ENCODE data around the gene NOX4.
A peak's percentile ranks its signal among the peaks of the same experiment; 100 is the strongest.
"Not testable (repeated sequence)": the region's sequence is repeated elsewhere in the genome, so short reads cannot be mapped to it uniquely, and the experiment has no call there.

Gene NOX4

GRCh38 chr11:89477175-89477574 lies 14.0 kb downstream of the NOX4 start:
- DNase-seq = no peak
- in situ Hi-C loops (cut with MboI; ENCODE audit: low pct_unique_long_range_greater_than_20kb, low sequenced_read_pairs) = no loop called here

- in situ Hi-C loops (cut with MboI; ENCODE audit: low pct_unique_long_range_greater_than_20kb, low sequenced_read_pairs) = no loop called here
- no peak for DNase-seq
Measured at GRCh38 chr11:89463266-89463780, 27.9 kb downstream of the NOX4 start.

GRCh38 chr11:89458716-89459115 lies 32.5 kb downstream of the NOX4 start:
- in situ Hi-C loops (cut with MboI; ENCODE audit: low pct_unique_long_range_greater_than_20kb, low sequenced_read_pairs) = no loop called here
- DNase-seq = no peak

- no peak for DNase-seq
- in situ Hi-C loops (cut with MboI; ENCODE audit: low pct_unique_long_range_greater_than_20kb, low sequenced_read_pairs) = no loop called here
Measured at GRCh38 chr11:89457190-89457589, 34.0 kb downstream of the NOX4 start.

DNA sequence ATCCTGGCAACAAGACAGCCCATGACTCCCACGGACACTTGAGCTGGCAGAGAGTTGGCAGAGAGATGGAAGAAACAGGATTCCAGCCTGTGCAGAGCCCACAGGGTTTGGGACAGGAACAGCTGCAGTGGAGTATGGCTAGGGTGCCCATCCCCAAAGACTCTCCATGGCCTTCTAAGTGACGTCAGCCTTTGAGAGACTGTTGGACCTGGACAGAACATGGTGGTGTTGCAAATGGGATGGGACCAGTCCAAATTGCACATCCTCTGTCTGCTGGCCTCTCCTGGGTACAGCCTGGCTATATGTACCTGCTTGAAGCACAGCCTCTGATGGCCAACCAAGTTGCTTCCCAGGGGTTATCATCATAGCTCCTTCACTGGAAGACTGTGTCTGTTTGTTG lies 34.5 kb downstream of the NOX4 start:
- in situ Hi-C loops (cut with MboI; ENCODE audit: low pct_unique_long_range_greater_than_20kb, low sequenced_read_pairs) = no loop called here
- DNase-seq = no peak

- in situ Hi-C loops (cut with MboI; ENCODE audit: low pct_unique_long_range_greater_than_20kb, low sequenced_read_pairs) = no loop called here
- no peak for DNase-seq
Measured at GRCh38 chr11:89452780-89453179, 38.4 kb downstream of the NOX4 start.

- DNase-seq = no peak
- in situ Hi-C loops (cut with MboI; ENCODE audit: low pct_unique_long_range_greater_than_20kb, low sequenced_read_pairs) = no loop called here
Measured at GRCh38 chr11:89447845-89448244, 43.3 kb downstream of the NOX4 start.

GRCh38 chr11:89443361-89444322 lies 47.5 kb downstream of the NOX4 start:
- no peak for DNase-seq
- in situ Hi-C loops (cut with MboI; ENCODE audit: low pct_unique_long_range_greater_than_20kb, low sequenced_read_pairs) = no loop called here

DNA sequence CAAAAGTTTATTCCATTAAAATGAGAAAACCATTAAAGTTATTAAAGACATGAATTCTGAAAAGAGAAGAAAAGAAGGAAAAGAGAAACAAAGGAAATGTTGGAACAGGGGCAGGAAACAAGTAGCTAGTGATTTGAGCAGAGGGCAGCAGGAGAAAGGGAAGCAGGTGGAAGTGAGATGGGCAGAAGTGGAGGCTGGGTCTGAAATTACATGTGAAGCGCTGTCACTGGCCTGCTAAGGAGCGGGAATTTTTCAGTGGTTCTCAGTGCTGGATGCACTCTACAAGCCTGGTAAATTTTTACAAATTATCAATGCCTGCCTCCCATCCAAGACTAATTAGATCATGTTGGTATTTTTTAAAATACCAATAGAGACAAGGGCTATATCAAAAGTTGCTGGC lies 48.4 kb downstream of the NOX4 start:
- DNase-seq = no peak
- in situ Hi-C loops (cut with MboI; ENCODE audit: low pct_unique_long_range_greater_than_20kb, low sequenced_read_pairs) = no loop called here

- in situ Hi-C loops (cut with MboI; ENCODE audit: low pct_unique_long_range_greater_than_20kb, low sequenced_read_pairs) = no loop called here
- no peak for DNase-seq
Measured at GRCh38 chr11:89441606-89442005, 49.6 kb downstream of the NOX4 start.

- peak; percentile 5 for DNase-seq
- in situ Hi-C loops (cut with MboI; ENCODE audit: low pct_unique_long_range_greater_than_20kb, low sequenced_read_pairs) = no loop called here
Measured at GRCh38 chr11:89437317-89437716, 53.9 kb downstream of the NOX4 start.

DNA sequence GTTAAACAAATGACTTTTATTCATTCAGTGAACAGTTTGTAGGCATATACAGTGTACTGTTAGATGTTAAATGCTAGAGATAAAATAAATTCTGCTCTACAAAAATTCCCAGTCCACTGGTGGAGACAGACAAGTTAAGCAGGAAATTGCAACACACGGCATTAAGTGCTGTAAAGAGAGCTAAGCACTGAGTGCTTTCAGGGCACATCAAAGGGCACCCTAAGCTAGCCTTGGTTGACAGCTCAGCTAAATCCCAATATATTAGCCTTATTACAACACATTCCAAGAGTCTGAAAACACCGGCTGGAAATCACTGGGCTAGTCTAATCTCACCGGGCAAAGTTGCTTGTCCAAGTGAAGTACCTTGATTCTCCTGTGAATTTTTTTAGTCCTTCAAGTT lies 55.1 kb downstream of the NOX4 start:
- in situ Hi-C loops (cut with MboI; ENCODE audit: low pct_unique_long_range_greater_than_20kb, low sequenced_read_pairs) = no loop called here
- DNase-seq = no peak

DNA sequence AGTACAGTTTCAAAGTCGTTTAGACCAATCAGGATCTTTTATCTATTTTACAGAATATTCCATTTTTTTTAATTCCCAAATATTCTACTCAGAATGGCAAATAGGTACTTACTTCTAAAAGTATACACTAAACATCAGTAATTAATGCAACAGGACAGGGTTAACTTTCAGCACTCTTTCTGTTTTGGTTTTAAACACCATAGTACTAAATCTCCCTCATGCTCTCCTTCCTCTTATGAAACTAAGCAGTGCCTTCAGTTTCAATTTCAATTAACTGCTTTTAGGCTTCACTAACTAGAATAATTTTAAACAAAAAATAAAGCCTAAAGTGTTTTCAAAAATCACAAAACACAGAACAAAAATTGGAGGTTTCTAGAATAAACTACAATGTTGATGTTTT lies 57.9 kb downstream of the NOX4 start:
- in situ Hi-C loops (cut with MboI; ENCODE audit: low pct_unique_long_range_greater_than_20kb, low sequenced_read_pairs) = no loop called here
- DNase-seq = no peak

DNA sequence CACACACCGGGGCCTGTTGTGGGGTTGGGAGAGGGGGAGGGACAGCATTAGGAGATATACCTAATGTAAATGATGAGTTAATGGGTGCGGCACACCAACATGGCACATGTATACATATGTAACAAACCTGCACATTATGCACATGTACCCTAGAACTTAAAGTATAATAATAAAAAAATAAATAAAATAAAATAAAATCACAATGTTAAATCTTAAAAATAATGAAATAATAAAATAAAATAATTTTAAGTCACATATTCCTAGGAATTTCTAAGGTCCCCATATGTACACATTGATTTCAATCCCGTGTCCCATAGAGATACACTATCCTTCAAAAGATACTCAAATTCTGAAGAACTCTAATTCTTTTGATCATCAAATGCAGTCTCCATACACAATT lies 59.0 kb downstream of the NOX4 start:
- DNase-seq; in situ Hi-C loops (cut with MboI; ENCODE audit: low pct_unique_long_range_greater_than_20kb, low sequenced_read_pairs): not testable (repeated sequence)

DNA sequence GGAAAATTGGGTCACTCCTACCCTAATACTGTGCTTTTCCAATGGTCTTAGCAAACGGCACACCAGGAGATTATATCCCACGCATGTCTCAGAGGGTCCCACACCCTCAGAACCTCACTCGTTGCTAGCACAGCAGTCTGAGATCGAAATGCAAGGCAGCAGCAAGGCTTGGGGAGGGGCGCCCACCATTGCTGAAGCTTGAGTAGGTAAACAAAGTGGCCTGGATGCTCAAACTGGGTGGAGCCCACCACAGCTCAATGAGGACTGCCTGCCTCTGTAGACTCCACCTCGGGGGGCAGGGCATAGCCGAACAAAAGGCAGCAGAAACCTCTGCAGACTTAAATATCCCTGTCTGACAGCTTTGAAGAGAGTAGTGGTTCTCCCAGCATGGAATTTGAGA lies 64.7 kb downstream of the NOX4 start:
- in situ Hi-C loops (cut with MboI; ENCODE audit: low pct_unique_long_range_greater_than_20kb, low sequenced_read_pairs); DNase-seq: not testable (repeated sequence)

GRCh38 chr11:89421718-89422117 lies 69.5 kb downstream of the NOX4 start:
- in situ Hi-C loops (cut with MboI; ENCODE audit: low pct_unique_long_range_greater_than_20kb, low sequenced_read_pairs) = no loop called here

DNA sequence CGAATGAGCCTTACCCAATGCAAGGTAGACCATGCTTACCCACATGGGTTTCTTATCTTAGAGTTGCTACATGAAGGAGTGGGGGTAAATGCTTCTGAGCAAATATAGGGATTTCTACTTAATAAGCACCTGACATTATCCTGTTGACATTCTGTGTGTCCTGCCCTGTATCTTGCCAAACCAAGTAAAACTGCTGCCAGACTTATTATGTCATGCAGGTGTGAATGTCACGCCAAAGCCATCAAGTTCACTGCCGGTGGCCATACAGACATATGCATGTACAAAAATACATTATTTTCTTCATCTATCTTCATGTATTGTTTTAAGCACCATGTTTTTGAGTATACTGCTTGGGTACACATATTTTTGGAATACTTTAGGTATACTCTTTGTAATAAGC lies 70.2 kb downstream of the NOX4 start:
- in situ Hi-C loops (cut with MboI; ENCODE audit: low pct_unique_long_range_greater_than_20kb, low sequenced_read_pairs) = no loop called here

More at GRCh38 chr11:89421718-89422117, 69.5 kb downstream of the NOX4 start:
- DNase-seq = no peak

DNA sequence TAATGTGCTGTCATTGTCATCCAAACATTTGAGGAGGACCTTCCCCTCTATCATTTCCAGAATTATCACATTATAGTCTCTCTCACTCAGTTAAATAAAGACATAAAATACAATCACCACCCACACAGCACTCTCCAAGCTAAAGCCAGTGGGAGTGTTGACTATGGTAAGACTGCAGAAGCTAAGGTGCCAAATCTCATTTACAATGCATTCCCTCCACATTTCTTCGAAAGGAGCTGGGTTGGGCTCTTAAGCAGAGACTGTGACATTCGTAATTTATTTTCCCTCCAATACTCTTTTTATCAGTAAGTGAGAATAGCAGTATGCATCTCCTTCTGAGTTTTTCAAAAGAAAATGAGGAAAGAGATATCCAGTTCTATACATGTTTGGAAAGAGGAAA lies 74.2 kb downstream of the NOX4 start:
- in situ Hi-C loops (cut with MboI; ENCODE audit: low pct_unique_long_range_greater_than_20kb, low sequenced_read_pairs) = no loop called here
- no peak for DNase-seq

More for the DNA sequence above, 70.2 kb downstream of the NOX4 start:
- DNase-seq = no peak

GRCh38 chr11:89411112-89411511 lies 80.1 kb downstream of the NOX4 start:
- DNase-seq; in situ Hi-C loops (cut with MboI; ENCODE audit: low pct_unique_long_range_greater_than_20kb, low sequenced_read_pairs): not testable (repeated sequence)

DNA sequence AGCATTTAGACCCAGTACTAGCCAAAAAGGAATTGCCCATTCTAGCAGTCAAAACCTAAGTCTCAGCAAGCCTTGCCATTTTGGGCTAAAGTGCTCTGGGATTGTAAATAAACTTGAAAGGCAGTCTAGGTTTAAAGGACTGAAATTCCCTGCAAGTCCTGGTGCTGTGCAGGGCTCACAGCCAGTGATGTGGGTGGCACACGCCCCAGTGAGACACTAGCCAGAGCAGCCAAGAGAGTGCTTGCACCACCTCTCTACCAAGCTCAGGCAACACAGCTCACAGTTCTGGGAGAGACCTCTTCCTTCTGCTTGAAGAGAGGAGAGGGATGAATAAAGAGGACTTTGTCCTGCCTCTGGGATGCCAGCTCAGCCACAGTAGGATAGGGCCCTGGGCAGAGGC lies 80.5 kb downstream of the NOX4 start:
- DNase-seq; in situ Hi-C loops (cut with MboI; ENCODE audit: low pct_unique_long_range_greater_than_20kb, low sequenced_read_pairs): not testable (repeated sequence)

DNA sequence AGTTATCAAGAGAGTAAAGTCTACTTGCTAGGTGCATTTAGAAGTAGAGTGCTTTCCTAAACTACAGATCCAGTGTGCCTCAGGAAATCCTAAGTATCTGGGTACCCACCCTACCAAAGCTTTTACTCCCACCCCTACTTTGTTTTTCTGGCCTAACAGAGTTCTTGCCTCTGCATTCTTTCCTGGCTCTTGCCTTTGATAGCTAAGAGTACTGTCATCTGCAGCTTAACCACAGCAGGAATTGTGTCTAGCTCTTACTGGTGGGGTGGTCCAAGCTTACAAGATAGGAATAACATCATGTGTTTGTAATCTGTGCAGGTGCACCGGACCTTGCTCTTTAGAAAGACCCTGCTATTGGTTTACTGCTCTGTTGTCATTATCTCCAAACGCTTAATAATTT lies 82.7 kb downstream of the NOX4 start:
- in situ Hi-C loops (cut with MboI; ENCODE audit: low pct_unique_long_range_greater_than_20kb, low sequenced_read_pairs) = not testable (repeated sequence)

More for the DNA sequence above, 82.7 kb downstream of the NOX4 start:
- not testable (repeated sequence) for DNase-seq

Data from KBM-7 (cell line).